Esophagus muscularis mucosa (tissue), 4 donors: ENCODE data around the gene CRKL. TPM values are rescaled to one million over a fixed set of nuclear protein-coding genes. Genes with fewer than 3 reads are reported as not detected.

Experiments used
- DNase-seq: peaks from one replicate; pipeline ENCODE4 v3.0.0-alpha.2; 2017; ENCODE audit errors: extremely low spot score
- H3K27ac ChIP-seq, 4 donors: fragments of 200-600 bp; sonication (generic); replicated peaks in 1 of 4; 1 replicate in 3 of 4; 2 replicates in 1 of 4; pipeline ENCODE4 v1.5.1; 2016 to 2019; ENCODE audit warnings: mild to moderate bottlenecking in 1 of 4
- H3K27me3 ChIP-seq, 4 donors: fragments of 200-600 bp; sonication (generic); one replicate each; pipeline versions ENCODE4 v1.5.1 to v1.6.0; 2016 to 2019
- H3K36me3 ChIP-seq, 4 donors: fragments of 200-600 bp; sonication (generic); one replicate each; pipeline ENCODE4 v1.5.1; 2016 to 2019
- H3K4me1 ChIP-seq, 4 donors: fragments of 200-600 bp; sonication (generic); one replicate each; pipeline ENCODE4 v1.5.1; 2016 to 2019
- H3K4me3 ChIP-seq, 4 donors: fragments of 200-600 bp; sonication (generic); 1 replicate in 2 of 4; 2 replicates in 2 of 4; pipeline ENCODE4 v1.5.1; 2016 to 2019; ENCODE audit warnings: mild to moderate bottlenecking in 4 of 4, moderate library complexity in 1 of 4
- H3K9me3 ChIP-seq, 4 donors: fragments of 200-600 bp; sonication (generic); 1 replicate in 3 of 4; 2 replicates in 1 of 4; pipeline ENCODE4 v1.5.1; 2016 to 2019
- EP300 ChIP-seq: sonication (generic); formaldehyde crosslinking; IDR thresholded peaks from one replicate; pipeline ENCODE4 v1.6.1; 2017; ENCODE audit warnings: antibody characterized with exemption
- POLR2A ChIP-seq: fragments of 450-650 bp; IDR thresholded peaks from one replicate; pipeline ENCODE4 v1.6.1; 2017; ENCODE audit warnings: antibody characterized with exemption, moderate library complexity, mild to moderate bottlenecking, low read depth
- POLR2AphosphoS5 ChIP-seq, 2 donors: sonication (generic); formaldehyde crosslinking; IDR thresholded peaks; one replicate each; pipeline ENCODE4 v1.6.1; 2017; ENCODE audit warnings: antibody characterized with exemption in 2 of 2
- WGBS: methylation state at CpG from one replicate; pipeline ENCODE4 v1.1.5; 2018; 5-methylcytosine and 5-hydroxymethylcytosine counted together
- intact Hi-C: fragments of 100-400 bp; cut with DNase I; formaldehyde crosslinking; loops from one replicate; pipeline ENCODE4 v1.15.1; 2023
- total RNA-seq, 4 donors: library from RNA; depleted of rRNA; stranded (reverse); fragments of >200 nt; gene quantifications; one replicate each; pipeline versions ENCODE4 v1.1.0 to v1.2.1, GENCODE V29; 2016
- TF ChIP-seq, protein P1 (sequence below), 3 experiments: fragments of 200-600 bp in 2 of 3; fragments of 450-650 bp in 1 of 3; sonication (generic) in 2 of 3; IDR thresholded peaks; one replicate each; pipeline ENCODE4 v1.5.1; 2017 to 2019; ENCODE audit warnings: antibody characterized with exemption in 3 of 3, mild to moderate bottlenecking in 2 of 3, moderate library complexity in 1 of 3

Gene CRKL
- total RNA-seq, 4 donors from 2014 or later, result 34.9 to 56.2 (median 47.9) TPM

DNA sequence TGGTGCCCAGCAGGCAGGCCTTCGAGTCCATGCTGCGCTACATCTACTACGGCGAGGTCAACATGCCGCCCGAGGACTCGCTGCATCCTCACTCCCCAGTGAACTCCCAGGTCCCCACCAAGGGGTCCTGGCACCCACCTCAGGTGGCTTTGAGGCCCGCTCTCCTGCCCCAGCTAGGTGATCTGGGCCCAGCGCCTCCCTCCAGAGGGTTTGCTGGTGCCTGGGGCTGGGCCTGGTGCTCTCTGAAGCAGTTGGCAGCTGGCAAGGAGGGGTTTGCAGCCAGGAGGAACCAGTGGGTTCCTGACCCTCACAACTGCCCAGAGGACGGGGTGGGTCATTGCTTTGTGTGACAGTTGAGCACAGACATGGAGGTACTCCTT lies 78.8 kb downstream of the CRKL start:
- H3K36me3 ChIP-seq, result peaks cover 31 to 96% (median 93%) of the 10 kb centered on the region in 4 donors
- intact Hi-C loops, result no loop called here
- peaks cover 16 to 25% (median 18%) of the 10 kb centered on the region in 4 donors for H3K4me1 ChIP-seq
- TF ChIP-seq, protein P1, sequence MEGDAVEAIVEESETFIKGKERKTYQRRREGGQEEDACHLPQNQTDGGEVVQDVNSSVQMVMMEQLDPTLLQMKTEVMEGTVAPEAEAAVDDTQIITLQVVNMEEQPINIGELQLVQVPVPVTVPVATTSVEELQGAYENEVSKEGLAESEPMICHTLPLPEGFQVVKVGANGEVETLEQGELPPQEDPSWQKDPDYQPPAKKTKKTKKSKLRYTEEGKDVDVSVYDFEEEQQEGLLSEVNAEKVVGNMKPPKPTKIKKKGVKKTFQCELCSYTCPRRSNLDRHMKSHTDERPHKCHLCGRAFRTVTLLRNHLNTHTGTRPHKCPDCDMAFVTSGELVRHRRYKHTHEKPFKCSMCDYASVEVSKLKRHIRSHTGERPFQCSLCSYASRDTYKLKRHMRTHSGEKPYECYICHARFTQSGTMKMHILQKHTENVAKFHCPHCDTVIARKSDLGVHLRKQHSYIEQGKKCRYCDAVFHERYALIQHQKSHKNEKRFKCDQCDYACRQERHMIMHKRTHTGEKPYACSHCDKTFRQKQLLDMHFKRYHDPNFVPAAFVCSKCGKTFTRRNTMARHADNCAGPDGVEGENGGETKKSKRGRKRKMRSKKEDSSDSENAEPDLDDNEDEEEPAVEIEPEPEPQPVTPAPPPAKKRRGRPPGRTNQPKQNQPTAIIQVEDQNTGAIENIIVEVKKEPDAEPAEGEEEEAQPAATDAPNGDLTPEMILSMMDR (IDR thresholded peaks at IDR 0.05), result no peak
- TF ChIP-seq POLR2AphosphoS5 (IDR thresholded peaks at IDR 0.05) (no peak), EP300 (no peak), POLR2A (no peak)
- H3K9me3 ChIP-seq, result no peaks in the 10 kb centered on the region
- no peak overlapping the region for H3K4me3 ChIP-seq
- H3K27me3 ChIP-seq, result no peaks in the 10 kb centered on the region
- no peak overlapping the region for H3K27ac ChIP-seq
- 89% methylated on average over 3 of the region's 10 CpGs for WGBS
- DNase-seq, result no peak

DNA sequence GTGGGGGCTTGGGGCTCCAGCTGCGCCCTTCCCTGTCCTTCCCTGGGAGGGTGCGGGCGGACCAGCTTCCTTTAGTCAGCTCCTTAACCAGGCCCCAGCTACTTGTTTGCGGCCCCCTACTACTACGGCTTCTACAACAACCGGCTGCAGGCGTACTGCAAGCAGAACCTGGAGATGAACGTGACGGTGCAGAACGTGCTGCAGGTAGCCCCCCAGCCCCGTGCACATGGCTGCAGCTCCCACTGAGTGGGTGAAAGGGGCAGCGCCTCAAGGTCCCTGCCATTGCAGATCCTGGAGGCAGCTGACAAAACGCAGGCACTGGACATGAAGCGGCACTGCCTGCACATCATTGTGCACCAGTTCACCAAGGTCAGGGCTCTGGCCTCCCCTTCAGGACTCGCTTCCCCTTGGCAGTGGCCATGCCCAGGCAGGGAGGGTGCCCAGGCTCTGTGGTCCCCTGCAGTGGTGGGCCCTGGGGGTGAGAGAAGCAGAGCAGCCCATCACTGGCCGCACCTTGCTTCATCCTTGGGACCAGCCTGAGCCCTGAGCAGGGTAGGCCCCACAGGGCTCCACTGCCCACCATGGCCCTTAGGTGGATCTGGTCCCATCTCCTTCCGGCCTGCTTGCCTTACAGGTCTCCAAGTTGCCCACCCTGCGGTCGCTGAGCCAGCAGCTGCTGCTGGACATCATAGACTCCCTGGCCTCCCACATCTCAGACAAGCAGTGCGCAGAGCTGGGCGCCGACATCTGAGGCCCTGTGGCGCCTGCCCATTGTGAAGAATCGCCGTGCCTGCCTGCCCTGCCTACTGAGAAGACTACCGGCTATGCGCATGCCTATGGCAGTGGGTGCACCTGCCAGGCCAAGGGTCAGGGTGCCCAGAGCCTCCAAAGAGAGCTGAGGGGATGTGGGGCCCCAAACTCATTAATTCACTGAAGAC lies 79.7 kb downstream of the CRKL start:
- no peak for DNase-seq
- no peak overlapping the region for H3K27ac ChIP-seq
- peaks cover 31 to 87% (median 85%) of the 10 kb centered on the region in 4 donors for H3K36me3 ChIP-seq
- intact Hi-C loops, result no loop called here
- WGBS, result 83% methylated on average over 18 of the region's 27 CpGs
- no peak for TF ChIP-seq POLR2AphosphoS5 (IDR thresholded peaks at IDR 0.05)
- TF ChIP-seq, protein P1 (IDR thresholded peaks at IDR 0.05), result no peak
- H3K4me3 ChIP-seq, result no peak overlapping the region
- H3K9me3 ChIP-seq, result no peaks in the 10 kb centered on the region
- H3K4me1 ChIP-seq, result peaks cover 18 to 30% (median 22%) of the 10 kb centered on the region in 4 donors
- H3K27me3 ChIP-seq, result no peaks in the 10 kb centered on the region

DNA sequence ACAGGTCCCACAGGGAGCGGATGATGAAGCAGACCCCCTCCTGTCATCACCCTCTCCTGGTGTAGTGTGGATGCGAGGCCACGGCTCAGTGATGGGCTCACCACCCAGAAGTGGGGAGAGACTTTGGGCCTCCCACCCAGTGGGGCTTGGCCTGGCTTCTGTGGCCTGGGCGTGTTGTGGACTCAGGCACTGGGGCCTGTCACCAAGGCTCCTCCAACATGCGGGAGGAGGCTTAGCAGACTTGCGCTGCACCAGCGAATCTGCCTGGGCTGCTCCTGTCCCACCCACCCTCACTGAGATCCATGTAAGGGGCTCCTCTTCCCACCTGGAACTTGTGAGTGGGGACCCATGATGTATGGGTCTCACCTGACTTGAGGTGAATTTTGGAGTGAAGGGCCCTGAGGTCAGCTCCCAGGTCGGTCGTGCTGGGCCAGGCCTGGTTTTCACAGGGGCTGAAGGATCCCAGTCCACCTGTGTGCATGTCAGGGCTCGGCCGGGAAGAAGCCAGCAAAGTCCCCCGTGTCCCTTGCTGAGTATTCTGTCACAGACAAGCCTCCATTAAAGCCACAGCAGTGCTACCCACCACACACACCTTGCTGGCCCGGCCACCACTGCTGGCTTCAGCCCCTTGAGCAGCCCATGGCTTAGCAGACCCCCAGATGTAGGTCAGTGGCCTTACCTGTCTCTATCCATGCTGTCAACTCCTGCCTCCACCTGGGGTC lies 80.5 kb downstream of the CRKL start:
- no peak overlapping the region for H3K4me3 ChIP-seq
- H3K27ac ChIP-seq, result no peak overlapping the region
- H3K4me1 ChIP-seq, result peaks cover 19 to 32% (median 23%) of the 10 kb centered on the region in 4 donors
- H3K9me3 ChIP-seq, result no peaks in the 10 kb centered on the region
- TF ChIP-seq POLR2AphosphoS5 (IDR thresholded peaks at IDR 0.05) (no peak), EP300 (no peak), POLR2A (no peak)
- TF ChIP-seq, protein P1 (IDR thresholded peaks at IDR 0.05), result no peak
- peaks cover 24 to 79% (median 77%) of the 10 kb centered on the region in 4 donors for H3K36me3 ChIP-seq
- intact Hi-C loops, result loop anchor here (2.0 kb wide), 1 partner anchor 15 kb away; the partner anchor contains the start of gene LZTR1
- DNase-seq, result no peak
- 79% methylated on average over 7 of the region's 13 CpGs for WGBS
- no peaks in the 10 kb centered on the region for H3K27me3 ChIP-seq

DNA sequence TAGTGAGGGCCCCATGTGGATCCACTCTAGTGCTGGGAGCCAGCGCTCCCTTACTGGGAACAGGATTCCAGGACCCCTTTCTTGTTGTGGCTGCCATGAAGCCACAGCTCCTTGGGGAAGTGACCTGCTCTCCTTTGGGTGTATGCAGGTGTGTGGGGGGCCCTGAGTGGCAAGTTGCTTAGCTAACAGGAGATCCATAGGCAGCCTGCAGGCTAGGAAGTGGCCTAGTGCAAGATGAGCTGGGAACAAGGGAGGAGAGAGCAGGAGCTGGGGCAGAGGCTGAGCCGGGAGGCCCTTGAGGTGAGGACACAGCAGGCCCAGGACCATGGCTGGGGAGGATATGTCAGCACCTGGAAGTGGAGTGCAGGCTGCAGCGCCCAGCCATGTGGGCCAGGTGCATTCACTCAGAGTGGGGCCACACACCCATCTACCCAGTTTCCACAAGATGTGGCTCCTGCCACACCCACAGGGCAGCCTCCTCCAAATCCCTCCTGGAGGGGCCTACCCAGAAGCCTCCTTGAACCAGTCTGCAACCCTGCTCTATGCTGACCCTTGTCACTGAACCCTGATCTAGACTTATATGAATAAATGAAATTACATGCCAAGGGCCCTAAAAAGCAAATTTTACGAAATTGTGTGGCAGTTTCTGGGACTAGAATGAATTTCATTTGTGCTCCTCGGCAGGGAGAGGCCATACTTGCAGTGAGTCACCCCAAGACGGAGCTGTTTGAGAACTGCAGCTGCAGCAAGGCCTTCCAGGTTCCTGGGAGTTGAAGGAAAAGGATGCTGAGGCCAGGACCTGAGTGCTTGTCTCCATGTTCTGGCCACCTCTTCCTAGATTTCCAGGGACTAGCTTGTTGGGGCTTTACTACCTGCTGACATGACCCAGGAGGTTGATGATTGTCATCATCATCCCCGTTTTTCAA lies 81.5 kb downstream of the CRKL start:
- Histone ChIP-seq H3K27me3 (no peaks in the 10 kb centered on the region), H3K36me3 (peaks cover 20 to 69% (median 67%) of the 10 kb centered on the region in 4 donors), H3K9me3 (no peaks in the 10 kb centered on the region), H3K27ac (no peak overlapping the region), H3K4me1 (peaks cover 29 to 42% (median 33%) of the 10 kb centered on the region in 4 donors), H3K4me3 (no peak overlapping the region)
- 57% methylated on average over 5 of the region's 7 CpGs for WGBS
- no peak for TF ChIP-seq POLR2A
- TF ChIP-seq, protein P1 (IDR thresholded peaks at IDR 0.05), result no peak
- no peak for TF ChIP-seq POLR2AphosphoS5 (IDR thresholded peaks at IDR 0.05)
- no peak for TF ChIP-seq EP300
- DNase-seq, result no peak
- intact Hi-C loops, result loop anchor here (2.0 kb wide), 1 partner anchor 16 kb away; the partner anchor contains the start of gene LZTR1
